Type B pancreatic cell (in vitro differentiated cells): Measurements from ENCODE around the gene NAA10. TPM values are rescaled to one million over a fixed set of nuclear protein-coding genes. Genes with fewer than 3 reads are reported as not detected.
A peak's percentile ranks its signal among the peaks of the same experiment; 100 is the strongest.

Source experiments
- DNase-seq: peaks from one replicate; pipeline ENCODE4 v3.0.0; 2021; ENCODE audit warnings: mixed read lengths; ENCODE audit not compliant: unreplicated experiment; ENCODE audit errors: extremely low spot score
- H3K27ac Mint-ChIP-seq: 2 replicates; pipeline ENCODE4 v1.8.0; 2021; ENCODE audit warnings: mild to moderate bottlenecking, mixed read lengths
- H3K27me3 Mint-ChIP-seq: 2 replicates; pipeline ENCODE4 v1.8.0; 2021; ENCODE audit warnings: mixed read lengths
- H3K36me3 Mint-ChIP-seq: 2 replicates; pipeline ENCODE4 v1.8.0; 2021; ENCODE audit warnings: mixed read lengths
- H3K4me1 Mint-ChIP-seq: one replicate; pipeline ENCODE4 v1.8.0; 2021; ENCODE audit warnings: mixed read lengths; ENCODE audit not compliant: unreplicated experiment
- H3K4me3 Mint-ChIP-seq: 2 replicates; pipeline ENCODE4 v1.8.0; 2021; ENCODE audit warnings: mild to moderate bottlenecking, mixed read lengths
- H3K9me3 Mint-ChIP-seq: 2 replicates; pipeline ENCODE4 v1.8.0; 2021; ENCODE audit warnings: mixed read lengths
- CTCF ChIP-seq: fragments of 200-600 bp; sonication (generic); conservative IDR thresholded peaks from 2 replicates; pipeline ENCODE4 v1.5.0; 2021; ENCODE audit warnings: antibody characterized with exemption, mild to moderate bottlenecking
- total RNA-seq: library from RNA; stranded (reverse); gene quantifications from 2 replicates; pipeline ENCODE4 v1.2.1, GENCODE V29; 2021; ENCODE audit warnings: low replicate concordance

NAA10 gene
- total RNA-seq, 1 donor from 2014 or later = 82.7 TPM

DNA sequence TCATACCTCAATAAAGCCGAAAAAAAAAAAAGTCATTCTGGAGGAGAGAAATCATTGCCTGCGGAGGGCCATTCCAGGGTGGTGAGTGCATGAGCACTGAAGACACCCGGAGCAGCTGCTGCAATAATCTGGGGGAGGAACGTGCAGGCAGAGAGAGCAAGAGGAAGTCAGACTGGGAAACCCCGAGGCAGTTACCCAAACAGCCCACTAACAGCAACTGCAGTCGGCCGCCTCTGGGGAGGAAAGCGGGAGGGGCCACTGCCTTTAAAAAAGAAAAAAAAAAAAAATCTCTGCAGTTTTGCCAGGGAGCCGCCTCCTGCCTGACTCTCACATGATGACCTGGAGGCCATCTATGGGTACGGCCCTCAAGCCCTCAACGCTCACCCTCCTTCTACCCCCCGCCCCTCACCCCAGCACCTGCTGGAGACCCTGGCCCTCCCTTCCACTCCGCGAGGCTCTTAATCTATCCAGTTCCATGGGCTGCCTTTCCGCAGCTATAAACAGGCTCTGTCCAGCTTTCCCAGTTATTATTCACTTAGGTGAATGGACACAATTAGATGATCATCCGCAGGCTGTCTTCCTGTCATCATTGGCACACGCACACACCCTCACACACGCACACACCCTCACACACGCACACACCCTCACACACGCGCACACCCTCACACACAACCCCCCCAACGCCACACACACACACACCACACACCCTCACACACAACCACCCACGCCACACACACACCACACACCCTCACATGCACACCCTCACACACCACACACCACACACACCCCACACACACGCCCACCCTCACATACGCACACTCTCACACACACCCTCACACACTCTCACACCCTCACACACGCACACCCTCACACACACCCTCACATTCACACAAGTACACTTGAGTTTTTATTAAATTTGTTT lies 33.7 kb downstream of the NAA10 start:
- Mint-ChIP-seq H3K36me3 (no peaks in the 10 kb centered on the region), H3K9me3 (no peaks in the 10 kb centered on the region), H3K4me1 (no peaks in the 10 kb centered on the region), H3K27ac (no peak overlapping the region), H3K4me3 (peak overlapping the region; percentile 6), H3K27me3 (peaks cover 3% of the 10 kb centered on the region)
- no peak for DNase-seq
- TF ChIP-seq CTCF = no peak

DNA sequence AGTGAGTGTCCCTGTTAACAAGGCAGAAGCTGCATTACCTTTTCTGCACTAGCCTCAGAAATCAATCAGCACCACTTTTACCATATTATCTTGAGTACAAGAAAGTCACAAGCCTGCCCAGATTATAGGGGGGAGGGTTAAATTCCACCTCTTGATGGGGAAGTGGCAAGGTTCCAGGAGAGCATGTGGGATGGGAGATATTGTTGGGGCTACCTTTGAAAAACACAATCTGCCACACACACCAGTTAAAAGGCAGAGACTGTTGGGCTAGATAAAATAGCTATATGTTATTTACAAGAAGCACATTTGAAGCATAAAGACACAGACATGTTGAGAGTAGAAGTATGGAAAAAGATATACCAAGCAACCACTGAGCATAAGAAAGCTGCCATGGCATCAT lies 36.9 kb downstream of the NAA10 start:
- no peak for DNase-seq
- no peaks in the 10 kb centered on the region for H3K36me3 Mint-ChIP-seq
- H3K9me3 Mint-ChIP-seq = no peaks in the 10 kb centered on the region
- H3K4me3 Mint-ChIP-seq = no peak overlapping the region
- no peak overlapping the region for H3K27ac Mint-ChIP-seq
- peaks cover 3% of the 10 kb centered on the region for H3K27me3 Mint-ChIP-seq
- H3K4me1 Mint-ChIP-seq = no peaks in the 10 kb centered on the region
- no peak for TF ChIP-seq CTCF

DNA sequence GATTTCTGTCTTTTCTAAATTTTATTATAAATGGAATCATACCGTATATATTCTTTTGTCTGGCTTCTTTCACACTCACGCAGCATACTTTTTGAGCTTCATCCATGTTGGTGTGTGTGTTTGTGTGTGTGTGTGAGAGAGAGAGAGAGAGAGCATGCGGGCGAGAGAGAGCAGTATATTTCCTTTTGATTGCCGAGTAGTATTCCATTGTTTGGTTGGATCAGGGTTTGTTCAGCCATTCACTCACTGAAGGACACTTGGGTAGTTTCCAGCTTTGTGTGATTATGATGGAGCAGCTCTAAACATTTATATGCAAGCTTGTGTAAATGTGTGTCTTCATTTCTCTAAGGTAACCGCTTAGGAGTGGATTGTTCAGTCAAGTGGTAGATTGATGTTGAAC lies 45.7 kb downstream of the NAA10 start:
- no peak for DNase-seq
- no peaks in the 10 kb centered on the region for H3K9me3 Mint-ChIP-seq
- H3K27ac Mint-ChIP-seq = no peak overlapping the region
- no peak overlapping the region for H3K4me3 Mint-ChIP-seq
- no peak for TF ChIP-seq CTCF
- H3K27me3 Mint-ChIP-seq = peaks cover 38% of the 10 kb centered on the region
- H3K4me1 Mint-ChIP-seq = no peaks in the 10 kb centered on the region
- H3K36me3 Mint-ChIP-seq = no peaks in the 10 kb centered on the region

DNA sequence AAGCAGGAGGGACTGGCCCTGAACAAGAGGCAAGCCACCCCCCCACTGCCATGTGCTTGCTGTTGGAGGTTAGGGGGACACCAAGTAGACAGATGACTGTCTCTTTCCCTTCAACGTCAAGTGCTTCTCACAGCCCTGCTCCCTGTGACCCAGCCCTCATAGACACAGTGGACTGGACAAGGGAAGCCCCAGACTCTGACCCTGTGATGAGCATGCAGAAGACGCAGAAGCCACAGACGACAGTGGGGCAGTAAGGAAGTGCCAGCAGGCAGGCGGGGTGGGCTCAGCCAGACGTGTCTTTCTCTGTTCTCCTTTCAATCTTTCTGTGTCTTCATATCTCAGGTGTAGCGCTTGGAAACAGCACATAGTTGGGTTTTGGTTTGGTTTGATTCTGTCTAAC lies 46.5 kb downstream of the NAA10 start:
- H3K4me3 Mint-ChIP-seq = no peak overlapping the region
- no peaks in the 10 kb centered on the region for H3K36me3 Mint-ChIP-seq
- TF ChIP-seq CTCF = no peak
- H3K27me3 Mint-ChIP-seq = peaks cover 44% of the 10 kb centered on the region
- no peak for DNase-seq
- H3K4me1 Mint-ChIP-seq = no peaks in the 10 kb centered on the region
- H3K27ac Mint-ChIP-seq = no peak overlapping the region
- H3K9me3 Mint-ChIP-seq = no peaks in the 10 kb centered on the region

GRCh38 chrX:153887385-153887784 lies 47.5 kb downstream of the NAA10 start:
- no peak for DNase-seq
- Mint-ChIP-seq H3K9me3 (no peaks in the 10 kb centered on the region), H3K4me3 (no peak overlapping the region), H3K27me3 (peaks cover 45% of the 10 kb centered on the region), H3K36me3 (no peaks in the 10 kb centered on the region), H3K27ac (no peak overlapping the region), H3K4me1 (no peaks in the 10 kb centered on the region)
- no peak for TF ChIP-seq CTCF
